Endothelial cell of hepatic sinusoid (primary cell): ENCODE data around the gene ANKFN1.

Experiments used
- in situ Hi-C: cut with HindIII; loops from 2 replicates; pipeline ENCODE4 v1.10.0; 2017; ENCODE audit warnings: low sequenced_read_pairs

Gene ANKFN1

DNA sequence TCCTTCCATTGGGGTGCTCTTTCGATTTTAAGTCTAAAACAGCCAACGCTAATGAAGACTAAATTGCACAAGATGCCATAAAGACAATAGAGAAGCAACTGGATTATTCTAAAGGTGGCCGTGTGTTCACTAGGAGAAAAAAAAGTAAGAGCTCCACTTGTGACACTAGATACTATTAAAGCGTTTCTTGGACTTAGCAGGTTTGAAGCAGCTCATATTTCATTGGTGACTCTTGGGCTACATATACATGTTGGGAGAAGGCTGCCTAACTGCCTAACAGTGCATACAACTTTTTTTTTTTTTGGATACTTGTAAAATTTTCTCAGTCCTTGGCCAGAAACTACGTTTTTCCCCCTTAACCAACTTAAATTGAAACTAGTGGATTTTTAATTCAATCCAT, 328.4 kb downstream of the ANKFN1 start:
- in situ Hi-C loops: no loop called here

DNA sequence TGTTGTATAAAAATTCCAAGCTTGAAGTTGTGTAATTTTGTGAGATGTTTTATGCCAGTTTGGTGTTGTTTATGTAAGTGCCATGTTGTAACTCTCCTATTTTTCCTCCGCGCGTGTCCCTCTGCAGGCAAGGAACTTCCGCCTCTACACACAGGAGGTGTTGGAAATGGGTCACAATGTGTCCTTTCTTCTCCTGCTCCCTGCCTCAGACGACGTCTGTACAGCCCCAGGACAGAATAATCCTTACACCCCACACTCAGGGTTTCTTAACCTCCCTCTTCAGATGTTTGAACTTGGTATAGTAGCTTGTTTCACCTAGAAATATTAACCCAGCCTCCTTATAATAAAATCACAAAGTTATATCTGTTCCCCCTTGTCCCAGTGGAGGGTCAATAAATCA, 329.0 kb downstream of the ANKFN1 start:
- in situ Hi-C loops: no loop called here

DNA sequence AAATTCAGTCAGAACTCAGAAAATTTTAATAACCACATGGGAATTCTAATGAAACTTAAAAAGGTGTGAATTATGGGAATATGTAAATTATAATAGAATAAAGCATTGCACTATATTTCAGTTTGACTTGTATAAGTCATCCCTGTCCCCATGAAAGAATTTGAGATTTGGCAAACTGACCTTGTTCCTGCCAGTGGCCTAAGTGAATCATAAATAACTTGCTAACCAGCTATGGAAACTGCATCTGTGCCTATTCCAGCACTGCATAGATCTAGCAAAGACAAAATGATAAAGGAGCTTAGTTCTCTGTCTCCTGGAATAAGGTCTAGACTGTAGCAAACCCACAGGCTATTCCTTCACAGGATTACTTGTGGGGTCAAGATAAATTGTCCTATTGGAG, 333.5 kb downstream of the ANKFN1 start:
- in situ Hi-C loops: no loop called here

DNA sequence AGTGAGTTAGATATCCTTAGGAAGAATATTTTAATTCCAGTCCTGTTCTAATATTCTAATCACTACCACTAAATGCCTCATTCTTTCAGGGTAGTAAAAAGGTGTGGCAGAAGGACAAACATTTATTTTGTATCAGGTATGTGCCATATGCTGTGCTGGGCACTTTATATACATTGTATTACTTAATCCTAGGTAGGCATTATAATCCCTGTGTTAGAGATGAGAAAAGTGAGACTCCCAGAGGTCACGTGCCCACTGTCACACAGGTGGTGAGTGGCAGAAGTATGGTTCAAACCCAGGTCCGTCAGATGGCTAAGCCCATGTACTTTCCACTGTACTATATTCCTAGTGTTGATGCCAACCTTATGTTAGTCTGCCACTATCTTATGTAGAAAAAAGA, 335.5 kb downstream of the ANKFN1 start:
- in situ Hi-C loops: no loop called here

DNA sequence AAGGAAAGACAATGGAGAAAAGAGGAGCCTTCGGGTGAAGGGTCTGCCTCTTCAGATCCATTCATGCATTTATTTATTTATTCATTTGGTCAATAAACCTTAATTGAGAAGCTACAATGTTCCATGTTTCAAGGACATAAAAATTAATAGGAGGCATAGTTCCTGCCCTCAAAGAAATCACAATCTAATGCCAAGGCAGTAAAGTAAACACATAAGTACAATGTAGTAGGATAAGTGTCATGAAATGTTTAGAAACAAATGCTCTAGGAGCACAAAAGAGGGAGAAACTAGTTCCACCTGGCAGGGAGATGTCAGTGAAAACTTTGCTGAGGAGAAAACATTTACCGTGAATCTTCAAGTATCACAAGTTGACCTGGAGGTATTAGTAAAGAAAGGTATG, 336.7 kb downstream of the ANKFN1 start:
- in situ Hi-C loops: no loop called here

DNA sequence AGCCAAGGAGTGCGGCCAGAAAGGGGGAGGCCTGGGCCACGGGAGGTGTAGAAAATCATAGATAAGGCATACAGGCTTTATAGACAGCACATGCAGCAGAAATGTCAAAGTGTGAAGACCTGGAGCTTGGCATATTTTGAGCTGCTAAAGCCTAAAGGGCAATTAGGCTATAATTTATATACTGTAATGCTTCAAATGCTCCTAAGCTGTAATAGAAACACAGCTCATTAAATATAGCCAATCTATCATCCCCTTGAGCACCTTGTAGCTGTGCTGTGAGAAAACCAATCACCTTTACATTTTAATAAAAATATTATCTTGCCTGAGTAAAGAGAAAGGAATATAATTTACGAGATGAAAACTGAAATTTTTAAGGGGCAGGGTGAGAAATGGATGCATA, 342.3 kb downstream of the ANKFN1 start:
- in situ Hi-C loops: no loop called here

DNA sequence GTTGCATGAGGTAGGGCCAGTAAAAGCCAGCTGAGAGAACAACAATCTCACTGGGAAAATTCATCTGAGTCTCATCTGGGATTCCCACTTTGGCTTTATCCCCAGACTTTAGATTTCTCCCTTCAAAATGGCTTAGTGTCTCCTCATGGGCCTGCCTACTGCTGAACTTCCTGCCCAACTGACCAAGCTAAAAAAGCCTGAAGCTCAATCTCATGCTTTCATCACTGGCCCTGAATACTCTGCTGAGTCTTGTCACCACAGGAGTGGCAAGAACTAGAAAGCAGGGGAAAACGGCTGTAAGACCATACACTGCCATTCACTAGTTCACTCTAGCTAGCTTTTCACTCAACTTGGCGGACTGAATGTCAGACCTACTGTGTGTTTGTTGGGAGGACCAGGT, 343.9 kb downstream of the ANKFN1 start:
- in situ Hi-C loops: no loop called here

DNA sequence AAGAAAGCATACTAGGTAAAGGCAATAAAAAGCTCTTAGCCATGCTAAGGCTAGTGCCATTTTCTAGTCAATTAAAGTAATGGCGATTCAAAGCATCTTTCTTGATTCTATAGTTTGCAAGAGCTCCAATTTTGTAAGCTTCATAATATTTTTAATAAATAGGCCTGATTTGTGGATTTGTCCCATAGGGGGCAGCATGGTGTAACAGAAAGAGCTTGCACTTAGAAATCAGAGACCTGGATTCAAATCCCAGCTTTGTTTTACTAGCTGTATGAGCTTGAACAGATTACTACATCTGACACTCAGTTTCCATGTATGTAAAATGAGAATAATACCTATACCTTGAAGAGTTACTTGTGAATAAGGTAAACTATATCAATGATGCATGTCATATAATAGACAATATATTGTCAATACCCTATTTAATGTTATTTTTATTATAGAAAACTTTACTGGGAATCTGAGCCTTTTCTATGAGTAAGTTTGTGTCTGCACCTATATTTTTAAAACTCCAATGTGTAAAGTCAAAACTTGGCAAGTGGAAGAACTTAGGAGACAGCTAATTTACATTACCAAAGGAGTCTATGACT, 346.6 kb downstream of the ANKFN1 start:
- in situ Hi-C loops: loop anchor here (5.0 kb wide), 1 partner anchor 222 kb away; no protein-coding TSS in a partner anchor

DNA sequence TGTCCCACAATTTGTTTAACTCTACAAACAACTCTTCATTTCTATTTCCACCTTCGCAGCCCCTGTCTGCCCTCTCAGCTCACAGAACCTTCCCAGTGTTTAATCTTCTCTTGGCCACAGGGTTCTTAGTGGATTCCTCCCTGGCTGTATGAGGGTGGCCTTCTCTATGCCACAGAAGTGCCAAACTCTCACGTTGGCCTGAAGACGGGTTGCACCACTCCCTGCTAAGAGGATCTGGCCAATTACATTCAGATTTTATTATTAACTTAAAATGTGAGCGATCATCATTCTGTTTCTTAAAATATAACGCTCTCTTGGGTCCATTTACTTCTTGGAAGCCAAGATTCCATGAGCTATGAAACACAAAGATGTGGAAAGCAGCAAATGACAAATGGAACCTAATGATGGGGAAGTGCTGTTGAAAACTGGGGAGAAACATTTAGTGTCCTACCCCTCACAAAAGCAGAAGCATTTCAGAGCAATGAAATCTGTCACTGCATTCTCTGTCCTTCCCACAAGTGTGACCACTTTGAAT, 348.9 kb downstream of the ANKFN1 start:
- in situ Hi-C loops: loop anchor here (5.0 kb wide), 1 partner anchor 220 kb away; no protein-coding TSS in a partner anchor

DNA sequence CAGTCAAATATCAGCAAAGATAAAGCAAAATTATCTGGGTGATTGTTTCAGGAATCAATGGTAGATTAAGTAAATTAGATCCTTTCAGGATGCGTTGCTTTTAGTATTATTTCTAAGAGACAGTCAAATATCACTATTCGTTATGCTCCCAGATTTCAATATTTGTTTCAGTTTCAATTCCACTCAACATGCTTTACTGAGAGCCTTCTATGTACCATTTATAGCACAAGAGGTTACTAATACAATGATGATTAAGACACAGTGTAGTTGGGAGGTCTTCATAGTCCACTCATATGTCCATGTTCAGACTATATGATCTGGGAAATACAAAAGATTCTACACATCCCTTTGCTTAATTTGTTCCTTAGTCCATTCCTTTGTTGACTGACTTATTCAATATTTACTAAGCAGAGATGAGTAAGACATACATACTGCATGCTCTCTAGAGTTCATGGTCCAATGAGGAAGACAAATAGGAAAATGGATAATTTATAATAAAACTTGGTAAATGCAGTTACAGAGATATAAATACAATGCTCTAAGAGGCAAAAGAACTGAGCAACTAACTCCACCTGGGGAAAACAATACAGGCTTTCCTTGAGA, 352.0 kb downstream of the ANKFN1 start:
- in situ Hi-C loops: no loop called here

DNA sequence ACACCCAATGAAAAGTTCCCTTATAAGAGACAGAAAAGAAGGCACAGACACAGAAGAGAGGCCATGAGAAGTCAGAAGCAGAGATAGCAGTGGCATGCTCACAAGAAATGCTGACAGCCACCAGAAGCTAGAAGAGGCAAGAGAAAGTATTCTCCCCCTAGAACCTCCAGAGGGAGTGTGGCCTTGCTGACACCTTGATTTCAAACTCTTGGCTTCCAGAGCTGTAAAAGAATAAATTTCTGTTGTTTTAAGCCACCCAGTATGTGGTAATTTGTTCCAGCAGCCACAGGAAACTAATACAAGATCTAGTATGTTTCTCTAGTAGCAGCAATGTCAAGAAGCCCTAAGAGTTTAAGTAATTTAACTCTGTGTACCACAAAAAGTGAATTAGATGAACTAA, 353.1 kb downstream of the ANKFN1 start:
- in situ Hi-C loops: no loop called here

DNA sequence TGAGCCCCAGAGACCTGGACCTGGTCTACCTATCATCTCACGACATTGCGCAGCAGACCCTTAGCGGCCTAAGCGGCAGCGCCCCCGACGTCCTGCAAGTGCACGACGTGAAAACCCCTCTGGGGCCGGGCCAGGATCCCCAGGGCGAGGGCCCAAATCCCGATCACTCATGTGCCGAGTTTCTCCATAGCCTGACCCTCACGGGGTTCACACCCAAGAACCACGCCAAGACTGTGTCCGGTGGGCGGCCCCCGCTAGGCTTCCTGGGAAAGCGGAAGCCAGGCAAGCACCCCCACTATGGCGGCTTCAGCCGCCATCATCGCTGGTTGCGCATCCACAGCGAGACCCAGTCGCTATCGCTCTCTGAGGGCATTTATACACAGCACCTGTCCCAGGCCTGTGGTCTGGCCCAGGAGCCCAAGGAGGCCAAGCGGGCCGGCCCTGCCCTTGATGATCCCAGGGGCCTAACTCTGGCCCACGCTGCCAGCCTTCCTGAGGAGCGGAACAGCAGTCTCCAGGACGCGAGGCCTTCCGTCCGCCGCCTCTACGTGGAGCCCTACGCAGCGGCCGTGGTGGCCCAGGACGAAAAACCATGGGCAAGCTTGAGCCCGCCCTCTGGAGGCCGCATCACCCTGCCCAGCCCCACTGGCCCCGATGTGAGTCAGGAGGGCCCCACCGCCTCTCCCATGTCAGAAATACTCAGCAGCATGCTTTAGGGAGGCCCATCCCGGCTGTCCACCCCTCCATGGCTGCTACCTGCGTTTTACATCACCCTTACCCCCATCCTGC, 357.5 kb downstream of the ANKFN1 start:
- in situ Hi-C loops: no loop called here

DNA sequence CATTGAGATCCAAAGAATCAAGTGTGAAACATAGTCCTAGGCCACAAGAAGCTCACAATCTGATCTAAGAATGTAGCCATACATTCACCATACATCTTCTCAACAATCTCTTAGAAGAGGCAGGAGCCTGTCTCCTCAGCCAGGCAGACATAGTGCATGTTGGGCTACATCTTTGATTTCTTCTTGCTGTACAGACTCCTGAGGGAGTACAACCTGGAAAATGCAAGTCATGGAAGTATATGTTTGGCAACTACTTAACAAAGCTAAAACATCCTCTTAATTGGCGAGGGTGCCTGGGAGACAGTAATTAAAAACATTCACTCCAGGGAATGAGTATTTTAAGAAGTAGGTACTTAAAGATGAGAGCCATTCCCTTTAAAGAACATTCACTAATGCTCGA, 361.0 kb downstream of the ANKFN1 start:
- in situ Hi-C loops: no loop called here

DNA sequence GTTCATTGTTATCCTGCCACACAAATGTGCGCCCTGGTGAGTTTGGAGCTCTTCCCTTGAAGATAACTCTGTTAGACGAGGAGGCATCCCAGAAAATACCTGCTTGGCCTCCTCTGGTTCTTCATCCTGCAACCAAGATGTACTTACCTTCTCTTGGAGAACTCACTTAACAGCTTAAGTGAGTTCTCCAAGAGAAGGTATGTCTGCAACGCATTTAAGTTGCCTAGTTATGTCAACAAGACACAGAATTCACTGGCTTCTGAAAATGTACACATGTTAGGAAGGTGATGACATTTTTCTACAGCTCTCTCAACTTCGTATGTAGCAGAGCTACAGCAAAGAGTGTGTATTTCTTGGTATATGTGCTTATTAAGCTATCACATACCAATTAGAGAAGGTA, 361.6 kb downstream of the ANKFN1 start:
- in situ Hi-C loops: no loop called here

DNA sequence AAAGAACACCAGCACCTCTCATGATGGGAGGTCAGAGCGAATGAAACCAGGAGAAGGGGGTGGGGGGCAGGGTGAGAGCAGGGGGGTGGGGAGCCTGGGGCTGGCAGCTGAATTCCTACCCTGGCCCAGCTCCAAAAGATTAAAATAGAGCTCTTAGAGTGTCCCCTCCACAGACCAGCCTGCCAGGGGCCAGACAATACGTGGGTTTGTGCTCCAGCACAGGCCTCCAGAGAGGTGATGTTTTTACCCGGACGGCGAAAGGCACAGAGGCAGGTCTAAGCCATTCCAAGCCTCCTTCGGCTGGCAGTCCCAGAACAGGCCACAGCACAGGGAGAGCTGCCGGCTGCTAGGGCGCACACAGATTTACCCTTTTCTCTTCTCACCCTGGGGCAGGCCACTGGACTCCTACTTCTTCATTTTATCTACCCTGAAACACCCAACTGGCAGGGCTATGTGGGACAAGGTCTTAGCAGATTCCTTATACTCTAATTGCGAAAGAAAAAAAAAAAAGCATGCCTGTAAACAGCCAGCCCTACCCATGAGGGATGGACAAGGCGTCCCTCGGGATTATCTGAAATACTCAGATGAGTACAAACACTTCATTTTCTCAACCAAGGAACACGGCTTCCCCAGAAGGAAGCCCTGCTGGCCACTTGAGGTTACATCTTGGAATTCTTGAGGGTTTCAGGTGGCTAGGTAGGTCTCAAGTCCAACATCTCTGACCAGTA, 368.3 kb downstream of the ANKFN1 start:
- in situ Hi-C loops: no loop called here

DNA sequence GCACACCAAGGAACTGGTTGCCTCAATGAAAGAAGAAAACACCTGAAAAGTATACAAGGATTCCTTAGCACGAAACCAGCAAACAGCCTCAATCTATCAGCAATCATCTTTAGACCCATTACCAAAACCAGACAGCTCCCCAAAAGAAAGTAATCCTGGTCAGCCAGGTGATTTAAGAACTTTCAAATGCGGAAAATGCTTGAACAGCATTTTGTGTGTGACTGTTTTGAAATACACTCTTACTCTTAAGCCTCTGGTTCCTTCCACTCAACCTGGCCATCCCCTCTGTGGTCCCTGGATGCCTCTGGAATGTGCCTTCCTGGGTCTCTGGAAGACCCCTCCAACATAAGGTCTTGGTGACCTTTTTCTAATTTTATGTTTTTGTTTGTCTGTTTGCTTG, 369.8 kb downstream of the ANKFN1 start:
- in situ Hi-C loops: no loop called here

DNA sequence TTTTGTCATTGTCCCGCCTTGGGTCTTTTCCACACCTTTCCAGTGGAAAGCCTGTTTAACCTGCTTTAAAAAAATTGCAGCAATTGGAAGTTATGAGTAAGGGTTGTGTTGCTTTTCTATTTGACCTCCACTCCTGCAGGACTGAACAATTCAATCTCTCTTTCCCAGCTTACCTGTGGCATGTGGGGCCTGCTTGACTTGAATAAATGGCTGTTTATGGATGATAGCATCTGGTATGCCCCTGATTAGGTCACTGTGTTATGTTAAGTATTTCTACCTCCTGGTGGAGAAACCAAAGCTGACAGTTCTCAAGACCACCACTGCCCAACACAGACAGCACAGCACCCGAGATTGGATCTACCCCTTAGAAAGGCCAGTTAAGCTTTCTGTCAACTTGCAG, 375.4 kb downstream of the ANKFN1 start:
- in situ Hi-C loops: no loop called here

DNA sequence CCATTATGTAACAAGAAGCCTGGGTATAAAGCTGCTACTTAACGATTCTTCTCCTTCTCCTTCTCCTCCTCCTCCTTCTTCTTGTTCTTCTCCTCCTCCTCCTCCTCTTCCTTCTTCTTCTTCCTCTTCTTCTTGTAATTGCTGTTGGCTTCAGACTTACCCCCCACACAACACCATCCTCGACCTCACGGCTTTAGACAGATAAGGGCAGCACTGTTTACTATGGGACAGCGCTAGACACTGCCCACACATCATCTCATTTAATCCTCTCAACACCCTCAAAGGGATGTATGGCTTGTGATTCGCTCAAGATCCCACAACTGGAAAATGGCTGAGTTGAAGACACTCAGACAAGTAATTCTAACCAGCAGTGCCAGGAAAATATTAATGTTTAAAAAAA, 379.7 kb downstream of the ANKFN1 start:
- in situ Hi-C loops: no loop called here

DNA sequence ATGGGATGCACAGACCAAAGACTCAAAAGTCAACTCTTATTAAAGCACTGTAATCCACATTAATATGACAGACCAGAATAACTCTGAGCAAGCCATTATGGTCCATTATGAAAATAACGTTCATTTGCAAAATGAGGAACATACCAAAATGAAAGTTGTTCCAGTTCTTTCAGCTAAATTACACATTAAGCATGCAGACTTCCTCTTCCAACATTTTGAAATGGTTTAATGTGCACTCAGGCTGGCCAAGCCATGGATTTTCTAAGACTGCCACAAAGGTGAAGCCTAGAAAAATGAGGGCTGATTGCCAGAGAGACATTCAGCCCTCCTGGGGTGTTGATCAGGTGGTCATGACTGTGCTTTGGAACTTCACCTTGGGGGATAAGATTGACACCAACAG, 383.5 kb downstream of the ANKFN1 start:
- in situ Hi-C loops: no loop called here

DNA sequence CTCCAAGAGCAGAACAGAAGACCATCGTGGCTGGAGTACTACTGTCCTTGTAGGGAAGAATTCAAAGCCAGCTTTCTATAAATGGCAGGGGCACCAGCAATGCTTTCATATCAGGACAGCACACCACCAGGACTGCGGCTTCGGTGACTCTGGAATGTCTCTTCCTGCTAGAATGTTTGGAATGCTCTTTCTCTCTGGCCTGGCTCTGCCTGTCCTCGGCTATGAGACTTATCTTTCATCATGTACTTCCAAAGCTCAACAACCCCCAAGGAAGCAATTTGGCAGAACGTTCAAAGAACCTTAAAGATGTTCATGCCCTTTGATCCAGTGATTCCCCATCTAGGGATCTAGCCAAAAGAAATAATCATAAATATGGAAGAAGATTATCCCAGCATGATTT, 387.6 kb downstream of the ANKFN1 start:
- in situ Hi-C loops: no loop called here

DNA sequence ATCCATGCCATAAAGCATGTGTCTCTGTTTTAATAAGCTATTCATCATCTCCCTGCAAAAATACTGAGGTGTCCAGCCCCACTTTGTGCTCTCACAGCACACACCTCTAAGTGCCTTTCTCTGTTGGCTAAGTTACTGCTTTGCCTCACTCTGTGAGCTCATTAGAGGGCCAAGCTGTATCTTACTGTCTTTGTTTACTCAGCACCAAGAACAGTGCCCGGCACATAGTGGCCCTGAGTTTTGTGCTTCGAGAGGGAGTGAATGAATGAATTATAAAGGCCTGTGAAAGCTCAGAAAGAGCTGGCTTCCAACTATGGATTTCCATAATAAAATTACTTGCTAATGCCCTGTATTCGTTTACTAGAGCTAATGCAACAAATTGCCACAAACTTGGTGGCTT, 390.0 kb downstream of the ANKFN1 start:
- in situ Hi-C loops: no loop called here
